H1 (cell line): ENCODE data around the gene SLC26A8. TPM values are rescaled to one million over a fixed set of nuclear protein-coding genes. Genes with fewer than 3 reads are reported as not detected.

Experiments used
- BCL11A ChIP-seq, 2 experiments: IDR thresholded peaks; one replicate each; pipeline ENCODE4 v1.6.1; 2011; ENCODE audit warnings: low read depth in 2 of 2, low read length in 2 of 2, mild to moderate bottlenecking in 2 of 2
- BRCA1 ChIP-seq: IDR thresholded peaks from 2 replicates; pipeline ENCODE4 v1.6.1; 2012; ENCODE audit warnings: low read depth, low read length, improper control_type of control experiment
- CREB1 ChIP-seq: IDR thresholded peaks from 2 replicates; pipeline ENCODE4 v1.6.1; 2012; ENCODE audit warnings: inconsistent platforms
- E2F6 ChIP-seq: IDR thresholded peaks from 2 replicates; pipeline ENCODE4 v1.6.1; 2012; ENCODE audit warnings: inconsistent platforms
- EGR1 ChIP-seq: IDR thresholded peaks from 2 replicates; pipeline ENCODE4 v1.6.1; 2011; ENCODE audit warnings: low read depth, low read length, borderline replicate concordance
- GTF2F1 ChIP-seq: IDR thresholded peaks from 2 replicates; pipeline ENCODE4 v1.6.1; 2012; ENCODE audit warnings: low read depth, low read length, improper control_type of control experiment, borderline replicate concordance
- HDAC2 ChIP-seq, 2 experiments: fragments of 300-600 bp in 1 of 2; sonication (generic) in 1 of 2; IDR thresholded peaks; 2 replicates each; pipeline ENCODE4 v1.6.1; 2011 to 2012; ENCODE audit warnings: low read depth in 2 of 2, low read length in 2 of 2, mild to moderate bottlenecking in 2 of 2, moderate library complexity in 2 of 2, borderline replicate concordance in 1 of 2, inconsistent platforms in 1 of 2
- NRF1 ChIP-seq: IDR thresholded peaks from 2 replicates; pipeline ENCODE4 v1.6.1; 2011; ENCODE audit warnings: mild to moderate bottlenecking, low read depth, low read length, improper control_type of control experiment
- POLR2A ChIP-seq, 2 experiments: IDR thresholded peaks; 1 replicate in 1 of 2; 2 replicates in 1 of 2; pipeline ENCODE4 v1.6.1; 2011; ENCODE audit warnings: low read depth in 2 of 2, low read length in 2 of 2, mild to moderate bottlenecking in 2 of 2; ENCODE audit errors: control extremely low read depth in 1 of 2
- POU5F1 ChIP-seq: IDR thresholded peaks from 2 replicates; pipeline ENCODE4 v1.6.1; 2011; ENCODE audit warnings: low read depth, mild to moderate bottlenecking, low read length, moderate library complexity
- RBBP5 ChIP-seq: IDR thresholded peaks from 2 replicates; pipeline ENCODE4 v1.7.1; 2012; ENCODE audit warnings: low read depth, mild to moderate bottlenecking, inconsistent platforms, low read length, moderate library complexity, borderline replicate concordance
- RNF2 ChIP-seq: fragments of 200-900, 300-1000 bp; sonication (generic); IDR thresholded peaks from 2 replicates; pipeline ENCODE4 v1.7.1; 2016; ENCODE audit warnings: borderline replicate concordance, low read depth, mild to moderate bottlenecking, antibody characterized with exemption, low read length; ENCODE audit not compliant: poor library complexity, severe bottlenecking; ENCODE audit errors: missing control alignments
- RXRA ChIP-seq: IDR thresholded peaks from 2 replicates; pipeline ENCODE4 v1.6.1; 2011; ENCODE audit warnings: low read depth, mild to moderate bottlenecking, low read length, moderate library complexity; ENCODE audit not compliant: insufficient read depth
- SIRT6 ChIP-seq: IDR thresholded peaks from one replicate; pipeline ENCODE4 v1.7.1; 2012; ENCODE audit warnings: low read length, inconsistent platforms
- SIX5 ChIP-seq: IDR thresholded peaks from 2 replicates; pipeline ENCODE4 v1.6.1; 2011; ENCODE audit warnings: mild to moderate bottlenecking, low read depth, low read length
- SP1 ChIP-seq: IDR thresholded peaks from 2 replicates; pipeline ENCODE4 v1.6.1; 2011; ENCODE audit warnings: low read depth, low read length
- SP2 ChIP-seq: IDR thresholded peaks from 2 replicates; pipeline ENCODE4 v1.6.1; 2012; ENCODE audit warnings: mild to moderate bottlenecking, low read length, inconsistent platforms
- SRF ChIP-seq: IDR thresholded peaks from 2 replicates; pipeline ENCODE4 v1.6.1; 2011; ENCODE audit warnings: mild to moderate bottlenecking, low read depth, low read length, moderate library complexity
- YY1 ChIP-seq: IDR thresholded peaks from 2 replicates; pipeline ENCODE4 v1.6.1; 2011; ENCODE audit warnings: low read depth, mild to moderate bottlenecking, low read length
- ZNF274 ChIP-seq: IDR thresholded peaks from 2 replicates; pipeline ENCODE4 v1.7.0; 2012; ENCODE audit warnings: low read length, borderline replicate concordance; ENCODE audit errors: extremely low read depth
- polyA plus RNA-seq, 7 experiments: library from polyadenylated mRNA; depleted of rRNA in 3 of 7; stranded (reverse) in 5 of 7; unstranded in 2 of 7; fragments of >200 nt in 5 of 7; fragments of 200-250 nt in 2 of 7; gene quantifications; 1 replicate in 5 of 7; 2 replicates in 1 of 7; 4 replicates in 1 of 7; pipeline versions ENCODE4 v1.2.1 to v1.2.3, GENCODE V29; 2011 to 2013; ENCODE audit warnings: missing spikeins in 2 of 7, mixed read lengths in 2 of 7
- total RNA-seq: library from RNA; stranded (reverse); fragmentation: NEBNext Ultra II Directional; extraction: Animal tissue kit (Norgen Biotek cat#: 25700); gene quantifications from 2 replicates; pipeline ENCODE4 v1.2.1, GENCODE V29; 2021
- TF ChIP-seq, protein P1 (sequence below): IDR thresholded peaks from 2 replicates; pipeline ENCODE4 v1.6.1; 2011; ENCODE audit warnings: low read length, improper control_type of control experiment
- TF ChIP-seq, protein P2 (sequence below): IDR thresholded peaks from 2 replicates; pipeline ENCODE4 v1.6.1; 2011; ENCODE audit warnings: low read depth, mild to moderate bottlenecking, low read length; ENCODE audit not compliant: insufficient read depth

SLC26A8 gene
- total and polyA plus RNA-seq, 2 of the 8 experiments (the other 6 are each of a cell fraction or from before 2014, with no cell fraction given): 0.56 to 0.57 TPM

DNA sequence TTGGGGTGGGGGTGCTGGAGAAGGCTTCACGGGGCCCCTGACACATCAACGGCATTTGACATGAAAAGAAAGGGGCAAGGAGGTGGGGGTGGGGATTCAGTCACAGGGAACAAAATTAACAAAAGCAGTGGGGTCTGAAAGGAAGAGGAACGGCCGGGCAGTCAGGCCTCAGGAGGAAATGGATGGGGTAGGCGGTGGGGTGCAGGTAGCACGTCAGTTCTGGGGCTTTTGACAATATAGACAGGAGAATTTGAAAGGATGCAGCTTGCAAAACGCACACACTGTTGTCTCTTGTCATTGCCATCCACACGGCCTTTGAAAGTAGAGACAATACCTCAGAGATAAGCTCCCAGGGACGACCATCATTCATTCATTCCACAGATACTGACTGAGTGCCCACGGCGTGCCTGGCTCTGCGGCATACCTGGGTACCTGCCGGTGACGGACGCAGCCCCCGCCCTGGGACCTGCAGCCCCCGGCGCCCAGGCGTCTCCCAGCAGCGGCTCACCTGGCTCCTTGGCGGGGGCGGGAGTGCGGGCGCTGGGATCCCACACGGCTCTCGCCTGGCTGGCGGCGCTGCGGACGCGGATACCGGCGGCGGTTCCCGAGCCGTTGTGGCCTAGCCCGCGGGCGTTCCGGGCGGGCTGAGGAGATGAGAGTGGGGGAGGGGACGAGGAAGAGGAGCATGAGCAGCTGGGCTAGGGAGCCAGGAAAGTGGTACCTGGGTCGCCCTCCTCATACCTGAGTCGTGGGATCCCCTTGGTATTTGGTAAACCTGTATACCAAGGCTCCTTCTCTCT is at the start of gene SLC26A8 (continued):
- TF ChIP-seq RBBP5 (0 out of 2 replicates have a peak, but pooled peaks have one; percentile 59), SP2 (no peak), GTF2F1 (no peak), POU5F1 (no peak), SP1 (no peak), YY1 (no peak), POLR2A (IDR thresholded peaks at IDR 0.05; ENCODE audit: control extremely low read depth in 1 of 2, low read depth in 2 of 2, low read length in 2 of 2) (0 out of 3 replicates have a peak, but pooled peaks of 1 of the 2 experiments have one; percentile 17), NRF1 (no peak), SIX5 (no peak), BRCA1 (no peak), ZNF274 (no peak), HDAC2 (IDR thresholded peaks at IDR 0.05; ENCODE audit: borderline replicate concordance in 1 of 2, low read depth in 2 of 2, low read length in 2 of 2) (no peak), E2F6 (no peak), SRF (no peak), EGR1 (peak; percentile 78; the same call in 1 of the 2 replicates), RXRA (no peak), RNF2 (no peak), BCL11A (IDR thresholded peaks at IDR 0.05; ENCODE audit: low read depth in 2 of 2, low read length in 2 of 2) (no peak), SIRT6 (no peak), CREB1 (no peak)
- TF ChIP-seq, protein P1, sequence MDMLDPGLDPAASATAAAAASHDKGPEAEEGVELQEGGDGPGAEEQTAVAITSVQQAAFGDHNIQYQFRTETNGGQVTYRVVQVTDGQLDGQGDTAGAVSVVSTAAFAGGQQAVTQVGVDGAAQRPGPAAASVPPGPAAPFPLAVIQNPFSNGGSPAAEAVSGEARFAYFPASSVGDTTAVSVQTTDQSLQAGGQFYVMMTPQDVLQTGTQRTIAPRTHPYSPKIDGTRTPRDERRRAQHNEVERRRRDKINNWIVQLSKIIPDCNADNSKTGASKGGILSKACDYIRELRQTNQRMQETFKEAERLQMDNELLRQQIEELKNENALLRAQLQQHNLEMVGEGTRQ: no peak
- TF ChIP-seq, protein P2, sequence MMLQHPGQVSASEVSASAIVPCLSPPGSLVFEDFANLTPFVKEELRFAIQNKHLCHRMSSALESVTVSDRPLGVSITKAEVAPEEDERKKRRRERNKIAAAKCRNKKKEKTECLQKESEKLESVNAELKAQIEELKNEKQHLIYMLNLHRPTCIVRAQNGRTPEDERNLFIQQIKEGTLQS: no peak
